HG03280 (cell line): ENCODE results near the gene ZSWIM3.
A peak's percentile ranks its signal among the peaks of the same experiment; 100 is the strongest.
"Not testable (repeated sequence)": the region's sequence is repeated elsewhere in the genome, so short reads cannot be mapped to it uniquely, and the experiment has no call there.

Experiments
- ATAC-seq: cut with Tn5 transposase; IDR thresholded peaks from one replicate; pipeline ENCODE4 v1.9.1; 2021; ENCODE audit warnings: mild to moderate bottlenecking, moderate library complexity; ENCODE audit not compliant: unreplicated experiment

The ZSWIM3 gene

GRCh38 chr20:45859916-45860315 is 2.5 kb downstream of the ZSWIM3 start:
- ATAC-seq, result no peak

GRCh38 chr20:45860560-45861220 is 3.3 kb downstream of the ZSWIM3 start:
- ATAC-seq, result no peak

GRCh38 chr20:45861221-45862075 is 4.0 kb downstream of the ZSWIM3 start:
- no peak for ATAC-seq

- no peak for ATAC-seq
Observed at GRCh38 chr20:45863543-45864470, 6.4 kb downstream of the ZSWIM3 start.

- ATAC-seq, result no peak
Observed at GRCh38 chr20:45866454-45866853, 9.0 kb downstream of the ZSWIM3 start.

GRCh38 chr20:45867136-45867818 is 9.9 kb downstream of the ZSWIM3 start:
- ATAC-seq, result no peak

GRCh38 chr20:45867819-45868176 is 10.4 kb downstream of the ZSWIM3 start:
- ATAC-seq, result no peak

GRCh38 chr20:45872626-45873025 is 15.2 kb downstream of the ZSWIM3 start:
- ATAC-seq, result no peak

GRCh38 chr20:45873409-45874103 is 16.1 kb downstream of the ZSWIM3 start:
- no peak for ATAC-seq

GRCh38 chr20:45874104-45874481 is 16.7 kb downstream of the ZSWIM3 start:
- not testable (repeated sequence) for ATAC-seq

- no peak for ATAC-seq
Observed at GRCh38 chr20:45874576-45874975, 17.2 kb downstream of the ZSWIM3 start.

GRCh38 chr20:45878076-45878761 is 20.8 kb downstream of the ZSWIM3 start:
- ATAC-seq, result no peak

GRCh38 chr20:45880988-45881788 is 23.8 kb downstream of the ZSWIM3 start, which contains the start of gene ZSWIM1:
Gene ZSWIM1, plus strand, starts transcription at chr20:45881227. Its CDS starts 1,366 bp downstream, at chr20:45882593.
- ATAC-seq, result peak; percentile 99

- ATAC-seq, result no peak
Observed at GRCh38 chr20:45882469-45883099, 25.2 kb downstream of the ZSWIM3 start.

- no peak for ATAC-seq
Observed at GRCh38 chr20:45883100-45883469, 25.7 kb downstream of the ZSWIM3 start.

GRCh38 chr20:45886590-45887345 is 29.4 kb downstream of the ZSWIM3 start:
- no peak for ATAC-seq

GRCh38 chr20:45887346-45887715 is 29.9 kb downstream of the ZSWIM3 start, which contains the start of gene SPATA25:
Gene SPATA25, minus strand, starts transcription at chr20:45887622. Its CDS starts 32 bp downstream, at chr20:45887590.
- no peak for ATAC-seq
